HL-60/S4 treated with phorbol 12-myristate 13-acetate at 8.2 ng/mL for 4 days and 3 days (cell line): ENCODE measurements around the gene SOX4.
"Not testable (repeated sequence)": the region's sequence is repeated elsewhere in the genome, so short reads cannot be mapped to it uniquely, and the experiment has no call there.

Experiments
- in situ Hi-C: fragments of 300-500 bp; cut with MboI; formaldehyde crosslinking; loops from 2 replicates; pipeline ENCODE4 v1.15.0; 2022; ENCODE audit warnings: low sequenced_read_pairs

The SOX4 gene

DNA sequence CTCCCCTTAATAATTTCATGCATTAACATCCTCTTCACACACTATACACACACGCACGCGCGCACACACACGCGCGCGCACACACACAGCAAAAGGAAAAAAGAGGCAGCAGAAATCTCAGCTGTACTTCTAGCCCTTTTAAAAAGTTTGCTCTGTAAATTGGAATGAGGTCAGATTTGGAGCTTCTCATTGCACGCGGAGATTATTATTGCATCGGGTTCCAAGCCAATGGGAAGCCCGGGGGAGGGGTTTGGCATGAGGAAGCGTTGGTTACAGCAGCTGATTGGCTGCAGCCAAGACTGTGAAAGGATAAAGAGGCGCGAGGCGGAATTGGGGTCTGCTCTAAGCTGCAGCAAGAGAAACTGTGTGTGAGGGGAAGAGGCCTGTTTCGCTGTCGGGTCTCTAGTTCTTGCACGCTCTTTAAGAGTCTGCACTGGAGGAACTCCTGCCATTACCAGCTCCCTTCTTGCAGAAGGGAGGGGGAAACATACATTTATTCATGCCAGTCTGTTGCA is at the start of gene SOX4:
TSS of gene SOX4 (plus strand) at position 340 of the 515 bp plus-strand sequence. CDS start 784 bp downstream, outside the sequence.
- in situ Hi-C loops, result loop anchor here (25.0 kb wide), 1 partner anchor 1031 kb away; no protein-coding TSS in a partner anchor

DNA sequence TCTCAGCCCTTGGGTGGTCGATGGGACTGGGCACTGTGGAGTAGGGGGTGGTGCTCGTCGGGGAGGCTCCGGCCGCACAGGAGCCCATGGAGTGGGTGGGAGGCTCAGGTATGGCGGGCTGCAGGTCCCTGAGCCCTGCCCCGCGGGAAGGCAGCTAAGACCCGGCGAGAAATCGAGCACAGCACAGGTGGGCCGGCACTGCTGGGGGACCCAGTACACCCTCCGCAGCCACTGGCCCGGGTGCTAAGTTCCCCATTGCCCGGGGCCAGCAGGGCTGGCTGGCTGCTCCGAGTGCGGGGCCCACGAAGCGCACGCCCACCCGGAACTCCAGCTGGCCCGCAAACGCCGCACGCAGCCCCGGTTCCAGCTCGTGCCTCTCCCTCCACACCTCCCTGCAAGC is 41.3 kb upstream of the SOX4 start:
- in situ Hi-C loops, result not testable (repeated sequence)

DNA sequence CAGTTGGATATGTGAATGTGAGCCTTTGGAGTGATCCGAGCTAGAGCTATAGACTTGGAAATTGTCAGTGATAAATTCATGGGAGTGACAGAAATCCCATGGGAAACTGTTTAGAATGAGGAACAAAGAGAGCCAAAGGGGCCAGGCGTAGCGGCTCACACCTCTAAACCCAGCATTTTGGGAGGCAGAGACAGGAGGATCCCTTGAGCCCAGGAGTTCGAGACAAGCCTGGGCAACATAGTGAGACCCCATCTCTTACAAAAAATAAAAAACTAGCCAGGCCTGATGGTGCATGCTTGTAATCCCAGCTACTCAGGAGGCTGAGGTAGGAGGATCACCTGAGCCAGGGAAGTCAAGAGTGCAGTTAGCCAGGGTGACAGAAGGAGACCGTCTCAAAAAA is 39.3 kb upstream of the SOX4 start:
- in situ Hi-C loops, result no loop called here

DNA sequence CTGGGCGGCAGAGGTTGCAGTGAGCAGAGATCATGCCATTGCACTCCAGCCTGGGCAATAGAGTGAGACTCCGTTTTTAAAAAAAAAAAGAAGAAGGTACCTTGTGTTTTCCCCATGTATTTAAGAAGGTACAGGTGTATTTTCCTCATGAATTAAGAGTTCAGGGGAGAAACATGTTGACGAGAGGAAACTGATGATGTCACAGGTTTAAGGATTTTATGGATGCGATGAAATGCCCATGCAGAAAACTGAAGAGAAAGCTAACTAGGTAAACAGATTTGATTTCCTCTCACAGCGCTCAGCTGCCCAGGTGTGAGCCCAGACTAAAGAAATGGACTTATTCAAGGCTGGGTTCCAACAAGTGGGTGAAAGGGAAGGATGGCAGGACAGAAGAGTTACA is 38.4 kb upstream of the SOX4 start:
- in situ Hi-C loops, result no loop called here

DNA sequence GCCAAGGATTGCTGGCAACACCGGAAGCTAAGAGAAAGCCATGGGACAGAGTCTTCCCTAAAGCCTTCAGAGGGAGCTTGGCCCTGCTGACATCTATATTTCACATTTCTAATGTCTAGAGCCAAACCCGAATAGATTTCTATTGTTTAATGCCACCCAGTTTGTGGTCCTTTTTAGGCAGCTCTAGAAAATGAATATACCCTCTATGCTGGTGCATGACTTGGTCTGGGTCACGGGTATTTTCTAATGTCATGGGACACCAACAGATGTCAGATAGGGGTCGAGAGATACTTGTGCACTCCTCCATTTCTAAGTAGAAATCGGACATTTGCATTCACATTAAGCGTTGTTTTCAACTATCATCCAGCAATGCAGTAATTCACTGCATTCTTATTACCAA is 37.0 kb upstream of the SOX4 start:
- in situ Hi-C loops, result no loop called here

DNA sequence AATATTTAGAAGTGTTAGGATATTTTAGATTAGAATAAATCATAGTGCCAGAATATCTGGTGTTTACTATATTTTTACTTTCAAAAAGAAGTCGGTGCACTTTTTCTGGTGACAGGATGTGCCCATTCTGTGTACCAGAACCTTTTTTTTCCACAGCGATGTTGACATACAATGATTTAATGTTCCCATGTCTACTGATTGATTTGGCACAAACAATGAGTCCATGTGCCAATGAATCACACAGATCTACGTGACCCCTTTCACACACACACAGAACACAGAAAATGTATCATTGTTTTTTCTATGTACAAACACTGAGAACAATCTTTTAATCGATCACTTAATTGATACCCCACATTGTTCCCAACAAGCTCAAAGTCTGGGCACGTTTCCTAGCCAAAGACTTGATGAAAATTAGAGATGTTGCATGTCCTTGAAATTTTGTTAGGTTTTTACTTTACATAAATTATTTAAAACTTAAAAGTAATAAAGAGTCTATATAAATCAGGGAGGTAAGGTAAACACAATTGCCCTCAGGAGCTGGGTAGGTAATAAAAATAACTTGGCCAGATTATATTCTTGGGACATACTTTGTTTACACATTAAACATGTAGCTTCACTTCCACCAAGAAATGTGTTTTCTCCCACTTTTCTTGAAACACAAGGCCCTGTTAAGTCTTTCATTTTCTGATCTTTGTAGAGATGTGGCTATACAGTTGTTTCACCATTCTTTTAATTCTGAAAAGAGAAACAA is 36.4 kb upstream of the SOX4 start:
- in situ Hi-C loops, result no loop called here

DNA sequence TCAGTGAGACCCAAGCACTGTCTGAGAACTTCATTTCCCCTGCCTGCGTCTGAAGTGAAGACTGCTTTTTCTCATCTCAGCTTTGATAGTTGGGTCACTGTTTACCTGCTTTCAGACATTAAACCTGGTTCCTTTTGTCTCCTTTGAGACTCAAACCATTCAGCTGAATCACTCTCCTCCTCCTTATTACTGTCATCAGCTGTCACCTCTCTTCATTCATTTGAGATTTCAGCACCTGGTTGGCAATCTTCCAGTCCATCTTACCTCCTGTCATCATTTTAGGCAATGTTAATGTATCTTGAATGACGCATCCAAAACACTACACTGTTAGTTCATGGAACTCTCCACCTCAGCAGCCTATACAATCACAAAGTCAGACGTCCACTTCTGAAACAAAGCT is 34.3 kb upstream of the SOX4 start:
- in situ Hi-C loops, result no loop called here

DNA sequence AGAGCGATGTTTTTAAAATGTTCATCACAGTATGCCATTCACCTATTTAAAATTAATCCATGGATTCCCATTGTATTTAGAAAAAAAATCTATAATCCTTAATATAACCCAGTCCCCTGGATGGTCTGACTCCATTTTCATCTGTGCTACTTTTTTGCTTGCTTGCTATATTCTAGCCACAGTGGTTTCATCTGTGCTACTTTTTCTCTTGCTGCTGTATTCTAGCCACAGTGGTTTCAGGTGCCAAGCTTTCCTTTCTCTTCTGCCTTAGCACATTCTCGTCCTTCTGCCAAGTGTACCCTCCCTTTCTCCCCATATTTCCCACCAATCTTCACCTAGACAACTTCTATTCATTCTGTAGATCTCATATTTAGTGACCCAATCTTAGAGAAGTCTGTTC is 33.3 kb upstream of the SOX4 start:
- in situ Hi-C loops, result no loop called here

DNA sequence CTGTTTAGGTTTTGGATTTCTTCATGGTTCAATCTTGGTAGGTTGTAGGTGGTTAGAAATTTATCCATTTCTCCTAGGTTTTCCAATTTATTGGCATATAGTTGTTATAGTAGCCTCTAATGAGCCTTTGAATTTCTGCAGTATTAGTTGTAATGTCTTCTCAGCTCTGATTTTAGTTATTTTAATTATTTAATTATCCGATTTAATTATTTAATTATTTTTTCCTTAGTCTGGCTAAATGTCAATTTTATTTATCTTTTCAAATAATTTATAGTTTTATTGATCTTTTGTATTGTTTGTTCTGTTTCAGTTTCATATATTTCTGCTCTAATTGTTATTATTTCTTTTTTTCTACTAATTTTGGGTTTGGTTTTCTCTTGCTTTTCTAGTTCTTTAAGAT is 28.1 kb upstream of the SOX4 start:
- in situ Hi-C loops, result no loop called here

DNA sequence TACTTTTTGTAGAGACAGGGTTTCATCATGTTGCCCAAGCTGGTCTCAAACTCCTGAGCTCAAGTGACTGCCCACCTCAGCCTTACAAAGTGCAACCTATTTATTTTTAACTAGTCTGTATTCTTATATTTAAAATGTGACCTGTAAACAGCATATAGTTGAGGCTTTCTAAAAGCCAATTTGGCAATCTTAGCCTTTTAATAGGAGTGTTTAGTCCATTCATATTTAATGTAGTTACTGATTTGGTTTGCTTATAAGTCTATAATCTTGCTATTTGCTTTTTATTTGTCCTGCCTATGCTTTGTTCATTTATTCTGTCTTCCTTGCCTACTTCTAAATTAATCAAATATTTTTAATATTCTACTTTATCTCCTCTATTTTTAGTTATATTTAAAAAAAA is 15.0 kb upstream of the SOX4 start:
- in situ Hi-C loops, result loop anchor here (25.0 kb wide), 1 partner anchor 1016 kb away; no protein-coding TSS in a partner anchor

DNA sequence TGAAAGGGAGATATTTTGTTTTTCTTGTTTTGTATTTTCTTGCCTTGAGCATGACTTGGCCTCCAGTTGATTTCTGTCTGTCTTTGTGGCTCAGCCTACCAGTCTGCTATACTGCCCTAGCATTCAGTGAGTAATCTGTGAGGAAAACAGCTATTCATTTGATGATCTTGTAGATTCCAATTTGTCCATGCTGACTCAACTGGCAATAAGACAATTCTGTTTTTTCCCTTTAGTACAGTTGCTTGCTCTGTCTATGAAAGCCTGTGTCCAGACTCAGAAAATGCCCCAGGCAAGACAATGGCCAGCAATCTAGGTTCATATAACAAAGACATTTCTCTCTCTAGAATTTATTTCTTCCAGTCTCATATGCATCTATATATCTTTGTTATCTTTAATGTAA is 10.9 kb upstream of the SOX4 start:
- in situ Hi-C loops, result loop anchor here (25.0 kb wide), 1 partner anchor 1020 kb away; no protein-coding TSS in a partner anchor

DNA sequence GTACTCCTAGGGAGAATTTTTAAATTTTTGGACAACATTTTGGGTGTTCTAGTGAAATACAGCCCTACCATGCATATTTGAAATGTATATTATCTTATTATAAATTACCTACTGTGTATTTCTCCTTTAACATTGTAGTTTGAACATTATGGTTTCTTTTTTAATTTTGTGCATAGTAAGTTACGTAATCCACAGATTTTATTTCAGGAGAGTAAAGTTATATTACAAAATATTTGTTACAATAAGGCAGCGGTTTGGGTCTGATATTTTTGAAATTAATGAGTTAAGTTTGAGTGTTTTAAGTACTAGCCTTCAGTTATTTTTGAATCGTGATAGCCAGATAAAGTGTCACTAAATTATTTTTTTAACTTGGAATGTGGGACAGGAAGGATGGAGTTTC is 7.3 kb upstream of the SOX4 start:
- in situ Hi-C loops, result loop anchor here (25.0 kb wide), 1 partner anchor 1024 kb away; no protein-coding TSS in a partner anchor

DNA sequence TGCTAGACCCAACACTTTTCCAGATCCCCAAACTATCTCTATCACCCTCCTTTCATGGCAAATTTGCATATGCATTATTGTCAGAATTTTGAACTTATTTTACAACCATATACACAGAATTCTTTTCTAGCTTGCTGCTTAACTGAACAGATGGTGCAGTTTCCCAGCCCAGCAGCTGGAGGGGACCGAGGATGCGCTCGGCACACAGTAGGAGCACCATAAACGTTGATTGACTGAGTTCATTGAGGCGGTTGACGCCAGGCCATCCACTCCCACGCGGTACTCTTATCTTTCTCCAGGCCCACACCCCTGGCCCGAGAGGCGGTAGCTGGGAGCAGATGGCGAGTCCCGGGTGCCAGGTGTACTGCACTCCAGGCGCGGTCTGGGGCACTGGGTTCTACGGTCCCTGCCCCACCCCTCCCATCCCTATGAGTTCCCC is 6.8 kb upstream of the SOX4 start:
- in situ Hi-C loops, result loop anchor here (25.0 kb wide), 1 partner anchor 1024 kb away; no protein-coding TSS in a partner anchor

DNA sequence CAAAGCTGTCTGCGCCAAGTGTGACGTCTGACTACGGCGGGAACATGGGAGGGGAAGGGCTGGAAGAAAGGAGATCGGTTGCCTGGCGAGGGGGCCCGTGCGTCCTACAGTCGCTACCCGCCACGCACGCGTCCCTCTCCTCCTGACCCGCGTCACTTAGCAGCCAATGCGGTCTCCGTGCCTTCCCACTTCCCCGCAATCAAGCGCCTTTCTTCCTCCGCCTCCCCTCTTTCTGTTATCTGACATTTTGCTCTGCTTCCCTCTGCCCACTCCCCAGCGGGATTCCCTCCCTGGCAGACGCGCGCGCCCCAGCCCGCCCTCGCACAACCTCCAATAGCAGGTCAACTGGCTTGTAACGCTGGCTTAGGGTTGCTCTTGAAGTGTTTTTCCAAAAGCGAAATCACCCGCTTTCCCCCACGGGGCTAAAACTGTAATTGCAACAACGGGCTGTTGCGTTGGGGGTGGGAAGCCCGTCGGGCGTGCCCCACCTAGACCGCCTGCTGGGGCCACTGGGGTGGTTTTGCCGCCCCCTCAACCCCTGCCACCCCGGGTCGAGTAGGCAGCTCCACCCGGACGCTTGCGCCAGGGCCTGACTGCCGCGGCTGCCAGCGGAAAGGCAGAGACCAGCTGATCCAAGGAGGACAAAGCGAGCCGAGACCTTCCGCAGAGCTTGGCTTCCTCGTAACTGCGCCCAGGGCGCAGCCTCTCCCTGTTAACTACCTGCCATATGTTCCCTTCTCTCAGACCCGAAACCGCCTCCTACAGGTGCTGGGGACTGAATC is 6.2 kb upstream of the SOX4 start:
- in situ Hi-C loops, result loop anchor here (25.0 kb wide), 1 partner anchor 1025 kb away; no protein-coding TSS in a partner anchor

DNA sequence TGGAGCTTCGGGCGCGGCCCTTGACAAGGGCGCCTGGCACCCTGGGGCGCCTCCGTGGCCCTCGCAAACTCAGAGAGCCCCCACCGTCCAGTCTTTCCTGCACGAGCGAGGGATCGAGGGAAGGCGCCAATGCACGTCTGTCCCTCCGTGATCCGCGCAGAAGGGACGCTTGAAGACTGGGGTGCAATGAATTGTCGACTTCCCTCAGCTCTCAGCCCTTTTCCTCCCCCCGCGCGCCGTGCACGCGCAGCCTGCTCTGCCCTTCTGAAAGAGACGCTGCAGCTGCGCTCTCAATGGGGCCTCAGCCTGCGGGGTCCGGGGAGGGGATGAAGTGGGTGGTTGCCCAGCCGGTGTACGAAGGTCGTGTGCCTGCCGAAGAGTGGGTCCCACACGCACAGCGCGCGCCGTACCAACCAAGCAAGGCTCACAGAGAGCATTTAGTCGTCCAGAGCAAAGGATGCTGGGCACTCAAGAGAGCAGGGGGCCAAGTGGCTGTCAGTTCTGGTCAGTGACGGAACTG is 5.5 kb upstream of the SOX4 start:
- in situ Hi-C loops, result loop anchor here (25.0 kb wide), 1 partner anchor 1026 kb away; no protein-coding TSS in a partner anchor

DNA sequence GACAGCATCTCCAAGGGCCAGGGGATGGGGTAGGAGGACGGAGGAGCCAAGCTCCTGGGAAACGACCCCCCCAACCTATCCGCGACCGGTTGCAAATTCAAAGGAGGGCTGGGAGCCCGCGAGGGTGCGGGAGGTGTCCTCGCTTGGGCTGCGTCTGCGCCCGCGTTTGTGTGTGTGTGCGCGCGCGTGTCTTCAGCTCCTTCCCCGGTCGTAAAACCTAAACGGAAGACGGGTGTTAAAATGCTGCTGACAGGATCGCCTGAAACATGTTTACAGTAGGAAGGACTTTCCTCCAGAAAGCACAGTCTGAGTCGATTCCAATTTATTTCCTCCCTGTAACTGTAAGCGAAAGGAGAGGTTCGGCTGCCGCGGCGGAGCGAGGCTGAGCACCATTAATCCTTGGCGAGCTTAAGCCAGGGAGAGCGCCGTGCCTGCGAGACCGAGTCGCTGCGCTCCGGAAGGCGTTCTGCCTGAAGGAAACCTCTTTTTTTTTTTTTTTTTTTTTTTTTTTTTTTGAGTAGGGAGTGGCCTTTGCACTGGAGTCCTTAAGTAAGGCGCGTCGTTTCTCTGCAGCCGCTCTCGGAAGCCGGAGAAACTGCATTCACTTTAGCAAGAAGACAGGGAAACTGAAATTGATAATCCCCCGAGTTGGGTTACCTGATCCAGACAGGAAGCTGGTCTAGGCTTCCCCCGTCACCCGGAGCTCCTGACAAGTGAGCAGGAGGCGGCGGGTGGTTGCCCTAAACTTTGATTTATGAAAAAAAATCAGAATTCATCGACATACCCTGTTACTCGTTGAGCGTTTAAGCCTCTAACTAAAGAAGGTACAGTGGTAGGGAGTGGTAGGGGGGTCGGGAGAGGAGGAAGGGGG is 4.8 kb upstream of the SOX4 start:
- in situ Hi-C loops, result loop anchor here (25.0 kb wide), 1 partner anchor 1026 kb away; no protein-coding TSS in a partner anchor

DNA sequence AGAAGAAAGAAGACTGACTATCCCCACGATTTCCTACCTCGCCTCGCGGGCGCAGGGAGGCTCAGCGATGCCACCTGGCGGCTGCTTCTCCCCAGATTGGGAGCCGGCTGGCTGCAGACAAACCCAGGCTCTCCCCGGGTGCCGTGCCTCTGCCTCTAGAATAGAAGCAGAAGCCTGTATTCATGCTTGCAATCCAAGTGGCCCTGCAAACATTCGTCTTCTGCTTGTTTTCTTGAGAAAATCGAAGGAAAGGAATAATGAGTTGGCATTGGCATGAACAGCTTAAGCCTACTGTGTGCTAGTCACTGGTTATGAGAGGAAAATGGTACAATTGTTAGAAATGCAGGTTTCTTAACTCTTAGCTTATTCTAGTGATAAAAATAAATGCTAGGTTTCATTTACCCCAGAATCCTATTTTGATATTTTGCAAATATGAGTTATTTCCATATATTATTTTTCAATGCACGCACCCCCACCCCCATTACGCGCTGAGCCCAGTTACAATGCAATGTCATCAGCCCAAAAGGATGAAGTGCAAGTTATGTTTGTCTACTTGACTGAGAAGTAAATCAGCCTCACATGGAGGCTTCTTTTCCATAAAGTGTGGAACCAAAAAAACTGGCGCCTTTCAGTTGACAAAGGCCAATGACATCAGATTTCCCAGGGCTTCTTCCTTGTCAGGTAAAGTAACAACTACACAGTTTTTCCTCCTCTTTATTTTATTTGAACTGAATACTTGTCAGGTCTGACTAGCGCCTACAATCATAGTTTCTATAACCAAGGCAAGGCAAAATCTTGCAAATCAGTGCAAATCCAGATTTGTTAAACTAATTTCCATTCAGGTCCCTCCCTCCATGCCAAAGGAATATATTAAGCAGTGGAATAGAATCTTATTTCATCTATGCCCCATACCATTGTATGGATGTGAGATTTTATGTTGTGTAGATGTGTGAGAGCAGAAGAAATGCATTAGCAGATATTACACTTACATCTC is 3.9 kb upstream of the SOX4 start:
- in situ Hi-C loops, result loop anchor here (25.0 kb wide), 1 partner anchor 1027 kb away; no protein-coding TSS in a partner anchor

DNA sequence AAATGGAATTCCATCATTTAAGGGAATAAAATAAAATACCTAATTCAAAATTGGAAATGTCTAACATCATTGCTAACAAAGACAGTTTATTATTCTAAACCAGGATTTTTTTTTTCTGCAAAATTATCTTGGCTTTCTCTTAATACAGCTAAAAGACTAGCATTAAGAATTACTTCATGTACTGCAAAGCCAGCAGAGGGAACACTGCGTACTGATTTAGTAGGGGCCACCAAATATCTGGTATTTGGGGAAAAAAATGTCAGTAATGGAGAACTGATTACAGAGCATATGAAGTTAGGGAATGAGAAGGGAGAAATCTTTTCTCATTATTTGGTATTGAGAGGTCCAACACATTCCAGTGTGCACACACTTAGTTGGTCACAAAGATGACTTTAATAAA is 3.2 kb upstream of the SOX4 start:
- in situ Hi-C loops, result loop anchor here (25.0 kb wide), 1 partner anchor 1028 kb away; no protein-coding TSS in a partner anchor

DNA sequence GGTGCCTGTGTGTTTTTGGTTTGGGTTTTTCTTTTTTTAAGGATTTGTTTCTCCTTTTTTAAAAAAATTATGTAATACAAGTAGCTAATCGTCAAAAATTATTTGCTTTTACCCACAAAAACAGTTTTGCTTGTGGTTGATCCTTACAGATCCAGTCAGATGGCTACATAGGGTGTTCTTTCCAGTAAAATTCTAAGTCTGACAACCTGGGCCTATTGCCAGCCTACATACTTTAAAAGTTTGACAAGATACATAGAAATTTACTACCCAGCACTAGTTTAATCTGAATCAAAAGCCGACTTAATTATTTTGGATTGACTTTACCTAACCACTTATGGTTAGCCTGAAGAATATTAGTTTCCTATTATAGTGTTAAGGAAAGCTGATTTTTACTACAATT is 2.1 kb upstream of the SOX4 start:
- in situ Hi-C loops, result loop anchor here (25.0 kb wide), 1 partner anchor 1029 kb away; no protein-coding TSS in a partner anchor
